ENCODE measurements around the gene ZNF225. TPM values are rescaled to one million over a fixed set of nuclear protein-coding genes. Genes with fewer than 3 reads are reported as not detected.

The ZNF225 gene
- total RNA-seq, 1 experiment from 2014 or later: 6.3 TPM

GRCh38 chr19:44176590-44176989, 63.4 kb downstream of the ZNF225 start:
- ChIA-PET CTCF (no interaction called here), POLR2A (ENCODE audit: low non-redundant PET) (no interaction called here)
- H3K4me1 ChIP-seq (ENCODE audit: insufficient read depth, low read length, poor library complexity, severe bottlenecking): no peaks in the 10 kb centered on the region
- no peaks in the 10 kb centered on the region for H3K27me3 ChIP-seq (replicated peaks; ENCODE audit: insufficient read depth, low read depth, low read length, poor library complexity)
- H3K36me3 ChIP-seq (ENCODE audit: insufficient read depth, low read length, poor library complexity, severe bottlenecking): peaks cover 56% of the 10 kb centered on the region
- TF ChIP-seq CTCF (conservative IDR thresholded peaks at IDR 0.05; ENCODE audit: low read depth, low read length) (no peak), EZH2 (IDR thresholded peaks at IDR 0.05; ENCODE audit: borderline replicate concordance, low read depth, low read length, poor library complexity, severe bottlenecking) (no peak)
- H3K4me3 ChIP-seq (ENCODE audit: low read depth, low read length, poor library complexity, severe bottlenecking): no peak overlapping the region
- no peak overlapping the region for H3K27ac ChIP-seq (ENCODE audit: low read depth, low read length, poor library complexity, severe bottlenecking)
- intact Hi-C loops (cut with micrococcal nuclease; ENCODE audit: unreplicated experiment): no loop called here
- peaks cover 56% of the 10 kb centered on the region for H3K9me3 ChIP-seq (ENCODE audit: low read depth, low read length, poor library complexity, severe bottlenecking)
- no peak for DNase-seq (ENCODE audit: low spot score)
- BruUV-seq (replicated peaks): no TSS peak

- no peak overlapping the region for H3K4me3 ChIP-seq (ENCODE audit: low read depth, low read length, poor library complexity, severe bottlenecking)
- intact Hi-C loops (cut with micrococcal nuclease; ENCODE audit: unreplicated experiment): no loop called here
- no TSS peak for BruUV-seq (replicated peaks)
- H3K27me3 ChIP-seq (replicated peaks; ENCODE audit: insufficient read depth, low read depth, low read length, poor library complexity): no peaks in the 10 kb centered on the region
- H3K36me3 ChIP-seq (ENCODE audit: insufficient read depth, low read length, poor library complexity, severe bottlenecking): peaks cover 12% of the 10 kb centered on the region
- H3K9me3 ChIP-seq (ENCODE audit: low read depth, low read length, poor library complexity, severe bottlenecking): peaks cover 34% of the 10 kb centered on the region
- CTCF ChIA-PET: no interaction called here
- no peak overlapping the region for H3K27ac ChIP-seq (ENCODE audit: low read depth, low read length, poor library complexity, severe bottlenecking)
- H3K4me1 ChIP-seq (ENCODE audit: insufficient read depth, low read length, poor library complexity, severe bottlenecking): no peaks in the 10 kb centered on the region
- POLR2A ChIA-PET (ENCODE audit: low non-redundant PET): no interaction called here
- TF ChIP-seq EZH2 (IDR thresholded peaks at IDR 0.05; ENCODE audit: borderline replicate concordance, low read depth, low read length, poor library complexity, severe bottlenecking): no peak
- no peak for DNase-seq (ENCODE audit: low spot score)
Observed at GRCh38 chr19:44180968-44181367, 67.8 kb downstream of the ZNF225 start.

GRCh38 chr19:44182145-44182544, 68.9 kb downstream of the ZNF225 start:
- Histone ChIP-seq H3K27me3 (replicated peaks; ENCODE audit: insufficient read depth, low read depth, low read length, poor library complexity) (no peaks in the 10 kb centered on the region), H3K4me3 (ENCODE audit: low read depth, low read length, poor library complexity, severe bottlenecking) (no peak overlapping the region), H3K36me3 (ENCODE audit: insufficient read depth, low read length, poor library complexity, severe bottlenecking) (peaks cover under 1% of the 10 kb centered on the region), H3K4me1 (ENCODE audit: insufficient read depth, low read length, poor library complexity, severe bottlenecking) (no peaks in the 10 kb centered on the region), H3K9me3 (ENCODE audit: low read depth, low read length, poor library complexity, severe bottlenecking) (peaks cover 23% of the 10 kb centered on the region), H3K27ac (ENCODE audit: low read depth, low read length, poor library complexity, severe bottlenecking) (no peak overlapping the region)
- intact Hi-C loops (cut with micrococcal nuclease; ENCODE audit: unreplicated experiment): no loop called here
- ChIA-PET CTCF (no interaction called here), POLR2A (ENCODE audit: low non-redundant PET) (no interaction called here)
- TF ChIP-seq CTCF (conservative IDR thresholded peaks at IDR 0.05; ENCODE audit: low read depth, low read length) (no peak), EZH2 (IDR thresholded peaks at IDR 0.05; ENCODE audit: borderline replicate concordance, low read depth, low read length, poor library complexity, severe bottlenecking) (no peak)
- no peak for DNase-seq (ENCODE audit: low spot score)
- no TSS peak for BruUV-seq (replicated peaks)

Other genes with a start within 250 kb of the ZNF225 start
- 0.73 and 1.6 TPM in 2 replicates for gene ZNF404, start 229.4 kb upstream of the ZNF225 start, total RNA-seq (2021)
- 22.1 and 22.8 TPM in 2 replicates for gene ZNF45, start 178.1 kb upstream of the ZNF225 start, total RNA-seq (2021)
- gene ZNF221, start 162.2 kb upstream of the ZNF225 start, total RNA-seq (2021): 4.8 and 6.1 TPM in 2 replicates
- 7.3 and 8.0 TPM in 2 replicates for gene ZNF155, start 129.2 kb upstream of the ZNF225 start, total RNA-seq (2021)
- gene ZNF230, start 110.4 kb upstream of the ZNF225 start, total RNA-seq (2021): 5.2 and 5.4 TPM in 2 replicates
- gene ZNF222, start 88.0 kb upstream of the ZNF225 start, total RNA-seq (2021): 7.3 and 9.3 TPM in 2 replicates
- gene ZNF223, start 61.4 kb upstream of the ZNF225 start, total RNA-seq (2021): 4.5 and 5.6 TPM in 2 replicates
- 3.1 and 3.2 TPM in 2 replicates for gene ZNF284, start 41.2 kb upstream of the ZNF225 start, total RNA-seq (2021)
- 20.4 and 23.8 TPM in 2 replicates for gene ZNF224, start 19.0 kb upstream of the ZNF225 start, total RNA-seq (2021)
- 15.1 and 17.1 TPM in 2 replicates for gene ZNF234, start 28.2 kb downstream of the ZNF225 start, total RNA-seq (2021)
- gene ZNF226, start 51.7 kb downstream of the ZNF225 start, total RNA-seq (2021): 21.4 and 23.1 TPM in 2 replicates
- 31.6 and 34.3 TPM in 2 replicates for gene ZNF227, start 99.1 kb downstream of the ZNF225 start, total RNA-seq (2021)
- 1.1 and 1.2 TPM in 2 replicates for gene ZNF233, start 146.5 kb downstream of the ZNF225 start, total RNA-seq (2021)
- gene ZNF235, start 191.6 kb downstream of the ZNF225 start, total RNA-seq (2021): 9.9 and 10.0 TPM in 2 replicates
- 7.8 and 8.2 TPM in 2 replicates for gene ZNF112, start 243.3 kb downstream of the ZNF225 start, total RNA-seq (2021)

Measured in A673 (cell line).